ENCODE results near the gene LCN2.

DNA sequence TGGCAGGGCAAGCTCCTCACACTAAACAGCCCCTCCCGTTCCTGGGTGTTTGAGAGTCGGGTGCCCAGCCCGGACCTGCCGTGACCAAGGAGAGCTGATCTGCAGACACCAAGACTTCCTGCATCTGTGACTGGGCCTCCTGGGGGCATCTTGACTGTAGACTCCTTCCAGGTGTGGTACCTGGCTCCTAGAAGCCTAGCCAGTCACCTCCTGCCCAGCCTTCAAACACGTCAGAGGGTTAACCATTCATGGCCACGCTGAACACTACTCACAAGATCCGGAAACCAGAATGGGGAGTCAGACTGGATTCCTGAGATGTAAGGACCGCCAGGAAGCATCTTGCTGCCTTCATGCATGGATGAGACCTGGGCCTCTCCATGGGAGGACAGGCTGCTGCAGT lies 3.7 kb upstream of the LCN2 start:
- TF ChIP-seq, protein P1, sequence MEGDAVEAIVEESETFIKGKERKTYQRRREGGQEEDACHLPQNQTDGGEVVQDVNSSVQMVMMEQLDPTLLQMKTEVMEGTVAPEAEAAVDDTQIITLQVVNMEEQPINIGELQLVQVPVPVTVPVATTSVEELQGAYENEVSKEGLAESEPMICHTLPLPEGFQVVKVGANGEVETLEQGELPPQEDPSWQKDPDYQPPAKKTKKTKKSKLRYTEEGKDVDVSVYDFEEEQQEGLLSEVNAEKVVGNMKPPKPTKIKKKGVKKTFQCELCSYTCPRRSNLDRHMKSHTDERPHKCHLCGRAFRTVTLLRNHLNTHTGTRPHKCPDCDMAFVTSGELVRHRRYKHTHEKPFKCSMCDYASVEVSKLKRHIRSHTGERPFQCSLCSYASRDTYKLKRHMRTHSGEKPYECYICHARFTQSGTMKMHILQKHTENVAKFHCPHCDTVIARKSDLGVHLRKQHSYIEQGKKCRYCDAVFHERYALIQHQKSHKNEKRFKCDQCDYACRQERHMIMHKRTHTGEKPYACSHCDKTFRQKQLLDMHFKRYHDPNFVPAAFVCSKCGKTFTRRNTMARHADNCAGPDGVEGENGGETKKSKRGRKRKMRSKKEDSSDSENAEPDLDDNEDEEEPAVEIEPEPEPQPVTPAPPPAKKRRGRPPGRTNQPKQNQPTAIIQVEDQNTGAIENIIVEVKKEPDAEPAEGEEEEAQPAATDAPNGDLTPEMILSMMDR (IDR thresholded peaks at IDR 0.05) = no peak
- TF ChIP-seq POLR2A (IDR thresholded peaks at IDR 0.05) = no peak

Data from adrenal gland (tissue), 5 donors.